ENCODE data around the gene CD52.
A peak's percentile ranks its signal among the peaks of the same experiment; 100 is the strongest.

The CD52 gene

GRCh38 chr1:26360807-26361604 lies 43.2 kb downstream of the CD52 start:
- no peak overlapping the region for H3K4me3 ChIP-seq (ENCODE audit: low read depth, low read length)
- no peak for TF ChIP-seq CTCF (IDR thresholded peaks at IDR 0.05; ENCODE audit: borderline replicate concordance, insufficient read depth, low read depth, low read length)

- TF ChIP-seq CTCF (IDR thresholded peaks at IDR 0.05; ENCODE audit: borderline replicate concordance, insufficient read depth, low read depth, low read length): no peak
- no peak overlapping the region for H3K4me3 ChIP-seq (ENCODE audit: low read depth, low read length)
These were observed 43.9 kb downstream of the CD52 start for GRCh38 chr1:26361605-26362122.

GRCh38 chr1:26362331-26362730 lies 44.6 kb downstream of the CD52 start:
- H3K4me3 ChIP-seq (ENCODE audit: low read depth, low read length): no peak overlapping the region
- TF ChIP-seq CTCF (IDR thresholded peaks at IDR 0.05; ENCODE audit: borderline replicate concordance, insufficient read depth, low read depth, low read length): no peak

- no peak overlapping the region for H3K4me3 ChIP-seq (ENCODE audit: low read depth, low read length)
- TF ChIP-seq CTCF (IDR thresholded peaks at IDR 0.05; ENCODE audit: borderline replicate concordance, insufficient read depth, low read depth, low read length): peak; percentile 97
These were observed 46.0 kb downstream of the CD52 start for GRCh38 chr1:26363549-26364448.

GRCh38 chr1:26364956-26365355 lies 47.2 kb downstream of the CD52 start:
- TF ChIP-seq CTCF (IDR thresholded peaks at IDR 0.05; ENCODE audit: borderline replicate concordance, insufficient read depth, low read depth, low read length): no peak
- no peak overlapping the region for H3K4me3 ChIP-seq (ENCODE audit: low read depth, low read length)

- H3K4me3 ChIP-seq (ENCODE audit: low read depth, low read length): no peak overlapping the region
- no peak for TF ChIP-seq CTCF (IDR thresholded peaks at IDR 0.05; ENCODE audit: borderline replicate concordance, insufficient read depth, low read depth, low read length)
These were observed 49.7 kb downstream of the CD52 start for GRCh38 chr1:26367441-26367840.
